Fibroblast of lung (primary cell): Measurements from ENCODE around the gene AARS1.
"Not testable (repeated sequence)": the region's sequence is repeated elsewhere in the genome, so short reads cannot be mapped to it uniquely, and the experiment has no call there.

Experiments
- CTCF ChIP-seq, 2 donors: IDR thresholded peaks in 1 of 2; conservative IDR thresholded peaks in 1 of 2; 1 replicate in 1 of 2; 2 replicates in 1 of 2; pipeline ENCODE4 v1.5.1; 2011 to 2012; ENCODE audit warnings: low read length in 2 of 2, control low read depth in 1 of 2, inconsistent platforms in 1 of 2, low read depth in 1 of 2, mild to moderate bottlenecking in 1 of 2
- EZH2 ChIP-seq: IDR thresholded peaks from 2 replicates; pipeline ENCODE4 v1.5.1; 2012; ENCODE audit warnings: low read length, control low read depth, mild to moderate bottlenecking; ENCODE audit errors: missing control alignments

- not testable (repeated sequence) for TF ChIP-seq CTCF (conservative IDR thresholded peaks at IDR 0.05 in 1 of 2, IDR thresholded peaks at IDR 0.05 in 1 of 2; ENCODE audit: low read depth in 1 of 2, low read length in 2 of 2); EZH2
Measured at GRCh38 chr16:70203508-70203907, 85.8 kb downstream of the AARS1 start.
